NCI-H187 (cell line): ENCODE results near the gene VDR.
"Not testable (repeated sequence)": the region's sequence is repeated elsewhere in the genome, so short reads cannot be mapped to it uniquely, and the experiment has no call there.

ENCODE experiments used
- DNase-seq, 2 experiments: peaks; one replicate each; lab custom pipeline; 2025; lab: John Stamatoyannopoulos, UW

The VDR gene

GRCh38 chr12:47846294-47846996, 58.3 kb downstream of the VDR start:
- peak; percentile 46 to 48 for DNase-seq

- DNase-seq: no peak
Measured at GRCh38 chr12:47845081-47845480, 59.7 kb downstream of the VDR start.

GRCh38 chr12:47844264-47845019, 60.4 kb downstream of the VDR start:
- DNase-seq: peak; percentile 20 to 69

GRCh38 chr12:47843226-47843980, 61.4 kb downstream of the VDR start:
- no peak for DNase-seq

- DNase-seq: not testable (repeated sequence)
Measured at GRCh38 chr12:47842543-47842942, 62.3 kb downstream of the VDR start.

GRCh38 chr12:47841910-47842309, 62.9 kb downstream of the VDR start:
- no peak for DNase-seq

- no peak for DNase-seq
Measured at GRCh38 chr12:47841501-47841900, 63.3 kb downstream of the VDR start.

DNA sequence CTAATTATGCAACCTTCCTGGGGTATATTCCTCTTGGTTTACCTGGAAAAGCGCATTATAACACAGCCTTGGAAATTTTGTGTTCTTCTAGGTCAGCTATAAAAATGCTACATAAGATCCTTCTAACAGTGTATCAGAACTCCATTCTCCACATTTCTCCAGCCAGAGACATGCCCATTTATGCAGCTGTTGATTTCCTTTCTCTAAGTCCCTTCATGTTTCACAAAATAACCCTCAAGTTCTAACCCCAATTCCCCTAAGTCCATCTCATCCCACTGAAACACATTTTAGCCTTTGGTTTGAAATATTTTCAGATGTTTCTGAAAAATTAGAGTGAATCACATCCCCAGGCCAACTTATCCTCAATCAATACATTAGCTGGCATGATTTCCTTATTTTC, 64.2 kb downstream of the VDR start:
- no peak for DNase-seq

DNA sequence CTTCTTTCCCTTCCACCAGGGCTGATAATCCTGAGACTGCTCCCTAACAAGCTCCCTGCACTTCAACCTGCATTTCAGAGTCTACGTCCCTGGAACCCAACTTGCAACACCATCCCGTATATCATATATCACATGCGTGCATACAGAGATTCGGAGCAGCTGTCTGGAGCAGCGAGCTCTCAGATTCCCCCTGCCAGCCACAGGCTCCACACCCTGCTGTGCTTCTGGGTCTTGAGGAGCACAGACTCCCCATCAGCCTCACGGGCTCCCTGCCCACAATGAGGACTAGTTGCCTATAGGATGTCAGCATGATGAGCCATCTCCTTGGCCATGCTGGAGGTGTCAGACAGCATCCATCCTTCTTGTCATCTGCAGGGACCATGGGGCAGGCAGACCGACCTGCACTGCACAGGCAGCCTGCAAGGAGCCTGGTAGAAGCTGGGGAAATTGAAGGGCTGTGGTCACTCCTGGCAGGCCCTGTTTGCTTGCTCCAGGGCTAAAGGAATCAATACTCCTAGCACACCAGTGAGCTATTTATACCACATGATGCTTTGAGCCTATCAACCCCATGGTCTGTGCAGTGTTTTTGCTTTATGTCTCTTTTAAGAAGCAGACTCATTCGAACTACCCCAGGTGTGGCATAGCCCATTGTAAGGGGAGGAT, 65.4 kb downstream of the VDR start:
- DNase-seq: peak in 1 of 2 experiments; percentile 36

GRCh38 chr12:47838286-47838931, 66.4 kb downstream of the VDR start:
- no peak for DNase-seq

DNA sequence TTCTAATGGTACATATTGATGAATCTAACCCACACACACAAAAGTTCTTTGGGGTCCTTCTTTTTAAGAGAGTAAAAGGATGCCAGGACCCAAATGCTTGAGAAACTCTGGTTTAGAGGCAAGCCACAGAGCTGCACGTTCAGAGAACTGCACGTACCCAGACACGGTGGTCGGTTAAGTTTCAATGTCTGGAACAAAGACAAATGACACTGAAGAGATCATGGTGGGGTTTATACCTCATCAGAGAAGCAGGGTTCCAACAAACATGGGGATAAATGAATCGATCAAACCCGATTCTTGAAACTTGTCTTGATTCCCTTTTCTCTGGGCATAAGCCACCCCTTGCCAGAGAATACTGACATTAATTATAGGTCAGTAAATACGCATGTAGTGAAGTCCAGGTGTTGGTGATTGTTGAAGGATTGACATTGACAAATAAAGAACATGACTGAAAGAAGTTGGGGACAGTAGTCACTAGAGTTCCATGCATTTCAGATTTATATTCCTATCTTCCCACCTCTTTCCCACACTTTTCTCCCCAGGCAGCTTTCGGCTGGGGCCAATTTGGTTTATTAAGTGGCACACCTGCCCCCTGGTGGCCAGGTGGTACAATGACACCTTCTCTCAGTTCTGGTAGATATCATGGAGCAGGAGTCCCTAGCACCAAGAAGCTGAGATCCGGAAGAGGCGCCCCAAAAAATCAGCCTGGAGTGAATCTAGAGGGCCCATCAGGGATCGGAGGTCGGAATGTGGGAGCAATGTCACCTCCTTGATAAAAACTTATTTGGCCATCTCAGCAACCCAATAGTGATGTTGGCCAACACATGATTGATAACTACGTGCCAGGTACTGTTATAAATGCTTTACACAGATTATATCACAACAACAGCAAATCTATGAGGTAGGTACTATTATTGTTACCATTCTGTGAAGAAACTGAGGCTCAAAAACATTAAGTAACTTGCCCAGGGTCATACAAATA, 67.3 kb downstream of the VDR start:
- peak in 1 of 2 experiments; percentile 67 for DNase-seq

DNA sequence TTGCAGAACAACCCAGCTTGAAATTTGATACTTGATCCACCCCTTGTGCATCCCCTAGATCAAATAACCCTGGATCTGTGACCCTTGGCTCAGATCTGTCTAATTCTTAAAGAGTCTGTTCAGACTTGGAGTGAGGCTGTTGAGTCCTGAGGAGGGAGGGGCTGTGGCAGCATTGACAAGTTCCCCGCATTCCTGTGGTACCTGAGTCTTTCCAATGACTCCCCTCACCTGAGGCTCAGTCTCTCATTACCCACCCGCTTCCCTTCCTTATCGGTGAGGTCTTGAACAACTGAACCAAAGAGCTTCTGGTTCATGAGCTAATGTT, 69.0 kb downstream of the VDR start:
- no peak for DNase-seq

GRCh38 chr12:47835006-47835830, 69.6 kb downstream of the VDR start:
- DNase-seq: no peak

GRCh38 chr12:47834199-47834903, 70.4 kb downstream of the VDR start:
- DNase-seq: no peak

GRCh38 chr12:47833591-47834012, 71.2 kb downstream of the VDR start:
- no peak for DNase-seq

GRCh38 chr12:47832263-47832933, 72.4 kb downstream of the VDR start:
- no peak for DNase-seq

DNA sequence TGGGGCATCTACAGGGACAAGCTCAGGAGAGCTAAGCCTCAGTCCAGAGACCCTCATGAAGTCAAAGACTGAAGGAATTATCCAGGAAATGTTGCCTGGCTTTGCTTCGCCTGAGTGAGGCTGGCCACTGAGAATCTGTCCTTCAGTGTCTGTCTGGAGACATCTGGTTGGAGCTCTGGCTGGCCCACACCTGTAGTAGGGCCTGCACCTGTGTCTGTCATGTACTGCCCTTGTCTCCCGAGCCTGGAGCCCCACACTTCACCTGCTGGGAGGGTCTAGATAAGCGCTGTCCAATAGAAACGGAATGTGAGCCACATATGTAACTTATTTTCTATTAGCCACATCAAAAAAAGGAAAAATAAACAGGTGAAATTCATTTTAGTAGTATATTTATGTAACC, 75.2 kb downstream of the VDR start:
- no peak for DNase-seq

DNA sequence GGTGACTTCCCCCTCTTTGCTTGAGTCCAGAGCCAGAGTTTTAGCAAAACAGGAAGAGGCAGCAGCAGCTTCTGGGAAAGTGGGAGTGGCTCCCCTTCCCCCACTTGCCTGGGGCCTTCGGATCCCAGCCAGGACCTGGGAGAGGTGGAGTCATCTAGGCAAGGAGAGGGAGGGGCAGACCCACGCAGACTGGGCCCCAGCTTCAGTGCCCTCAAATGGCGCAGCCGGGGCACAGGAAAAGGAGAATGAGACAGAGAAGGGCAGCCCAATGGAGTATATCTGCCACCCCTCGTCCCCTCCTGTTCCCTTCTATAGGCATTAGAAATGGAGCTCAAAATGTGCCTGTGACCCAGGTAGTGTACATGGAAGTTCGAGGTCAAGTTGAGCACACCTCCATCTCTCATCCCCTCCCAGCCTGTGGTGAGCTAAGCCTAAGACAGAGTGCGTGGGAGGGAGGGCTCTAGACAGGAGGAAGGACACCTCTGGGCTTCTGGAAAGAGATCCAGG, 75.8 kb downstream of the VDR start:
- DNase-seq: no peak
